H1 (cell line): ENCODE results near the gene NKD2.
"Not testable (repeated sequence)": the region's sequence is repeated elsewhere in the genome, so short reads cannot be mapped to it uniquely, and the experiment has no call there.

Source experiments
- ASH2L ChIP-seq: fragments of 200-600, 300-600 bp; sonication (generic); IDR thresholded peaks from one replicate; pipeline ENCODE4 v1.7.1; 2017; ENCODE audit warnings: low read length
- CTCF ChIP-seq, 3 experiments: IDR thresholded peaks; 1 replicate in 2 of 3; 2 replicates in 1 of 3; pipeline versions ENCODE4 v1.5.1 to v1.6.1; 2011; ENCODE audit warnings: low read length in 3 of 3, mild to moderate bottlenecking in 3 of 3, inconsistent platforms in 2 of 3, low read depth in 1 of 3, moderate library complexity in 1 of 3; ENCODE audit not compliant: insufficient read depth in 1 of 3; ENCODE audit errors: control extremely low read depth in 1 of 3
- EZH2 ChIP-seq: fragments of 200-600 bp; sonication (generic); IDR thresholded peaks from 2 replicates; pipeline ENCODE4 v1.7.1; 2012; ENCODE audit warnings: low read depth, mild to moderate bottlenecking, moderate library complexity, low read length, inconsistent platforms; ENCODE audit not compliant: severe bottlenecking
- JUND ChIP-seq: IDR thresholded peaks from 2 replicates; pipeline ENCODE4 v1.6.1; 2011; ENCODE audit warnings: mild to moderate bottlenecking, improper control_type of control experiment, low read length
- MAFK ChIP-seq: IDR thresholded peaks from 2 replicates; pipeline ENCODE4 v1.6.1; 2012; ENCODE audit warnings: low read depth, mild to moderate bottlenecking, improper control_type of control experiment, low read length
- POLR2A ChIP-seq, 2 experiments: IDR thresholded peaks; 1 replicate in 1 of 2; 2 replicates in 1 of 2; pipeline ENCODE4 v1.6.1; 2011; ENCODE audit warnings: low read depth in 2 of 2, low read length in 2 of 2, mild to moderate bottlenecking in 2 of 2; ENCODE audit errors: control extremely low read depth in 1 of 2
- POU5F1 ChIP-seq: IDR thresholded peaks from 2 replicates; pipeline ENCODE4 v1.6.1; 2011; ENCODE audit warnings: low read depth, mild to moderate bottlenecking, low read length, moderate library complexity
- SRF ChIP-seq: IDR thresholded peaks from 2 replicates; pipeline ENCODE4 v1.6.1; 2011; ENCODE audit warnings: mild to moderate bottlenecking, low read depth, low read length, moderate library complexity
- TCF12 ChIP-seq: IDR thresholded peaks from 2 replicates; pipeline ENCODE4 v1.6.1; 2011; ENCODE audit warnings: low read depth, mild to moderate bottlenecking, low read length
- TEAD4 ChIP-seq: IDR thresholded peaks from 2 replicates; pipeline ENCODE4 v1.6.1; 2012; ENCODE audit warnings: low read depth, low read length, inconsistent platforms, mixed read lengths
- USF2 ChIP-seq: IDR thresholded peaks from 2 replicates; pipeline ENCODE4 v1.6.1; 2011; ENCODE audit warnings: low read length, improper control_type of control experiment
- ZNF274 ChIP-seq: IDR thresholded peaks from 2 replicates; pipeline ENCODE4 v1.7.0; 2012; ENCODE audit warnings: low read length, borderline replicate concordance; ENCODE audit errors: extremely low read depth

- not testable (repeated sequence) for TF ChIP-seq CTCF (IDR thresholded peaks at IDR 0.05; ENCODE audit: control extremely low read depth in 1 of 3, insufficient read depth in 1 of 3, low read depth in 1 of 3, low read length in 3 of 3); TEAD4; JUND; POLR2A (IDR thresholded peaks at IDR 0.05; ENCODE audit: control extremely low read depth in 1 of 2, low read depth in 2 of 2, low read length in 2 of 2); POU5F1; MAFK; TCF12; SRF; EZH2; ASH2L; ZNF274; USF2
Observed at GRCh38 chr5:972575-972974, 36.0 kb upstream of the NKD2 start.
